Breast epithelium (tissue), 4 donors: ENCODE measurements around the gene TMPRSS9. TPM values are rescaled to one million over a fixed set of nuclear protein-coding genes. Genes with fewer than 3 reads are reported as not detected.

ENCODE experiments used
- DNase-seq, 2 donors: peaks; one replicate each; pipeline ENCODE4 v3.0.0-alpha.2; 2019; ENCODE audit warnings: low spot score in 2 of 2
- H3K27ac ChIP-seq, 2 donors: fragments of 200-600 bp; sonication (generic) in 1 of 2; one replicate each; pipeline ENCODE4 v1.5.1; 2016 to 2019; ENCODE audit warnings: mild to moderate bottlenecking in 1 of 2
- H3K27me3 ChIP-seq, 2 donors: fragments of 200-600 bp; sonication (generic) in 1 of 2; one replicate each; pipeline versions ENCODE4 v1.5.1 to v1.6.0; 2017 to 2019; ENCODE audit warnings: control low read depth in 1 of 2, mild to moderate bottlenecking in 1 of 2
- H3K36me3 ChIP-seq: fragments of 200-600 bp; one replicate; pipeline ENCODE4 v1.5.1; 2019
- H3K4me1 ChIP-seq, 2 donors: fragments of 200-600 bp; sonication (generic); one replicate each; pipeline ENCODE4 v1.5.1; 2016 to 2019; ENCODE audit warnings: control low read depth in 1 of 2
- H3K4me3 ChIP-seq, 3 donors: fragments of 200-600 bp; sonication (generic); 1 replicate in 2 of 3; 2 replicates in 1 of 3; pipeline ENCODE4 v1.5.1; 2016 to 2019; ENCODE audit warnings: mild to moderate bottlenecking in 3 of 3, moderate library complexity in 2 of 3
- H3K9me3 ChIP-seq, 2 donors: fragments of 200-600 bp; sonication (generic) in 1 of 2; one replicate each; pipeline ENCODE4 v1.5.1; 2016 to 2019; ENCODE audit warnings: control low read depth in 1 of 2
- CTCF ChIP-seq, 3 donors: fragments of 450-650 bp; IDR thresholded peaks; one replicate each; pipeline ENCODE4 v1.5.1; 2016 to 2017; ENCODE audit warnings: antibody characterized with exemption in 3 of 3, mild to moderate bottlenecking in 3 of 3, moderate library complexity in 3 of 3
- POLR2A ChIP-seq: fragments of 450-650 bp; IDR thresholded peaks from one replicate; pipeline ENCODE4 v1.6.1; 2016; ENCODE audit warnings: antibody characterized with exemption, mild to moderate bottlenecking, moderate library complexity
- POLR2AphosphoS5 ChIP-seq, 3 donors: sonication (generic); formaldehyde crosslinking; IDR thresholded peaks; one replicate each; pipeline ENCODE4 v1.6.1; 2017; ENCODE audit warnings: antibody characterized with exemption in 3 of 3
- intact Hi-C: fragments of 100-400 bp; cut with DNase I; formaldehyde crosslinking; loops from one replicate; pipeline ENCODE4 v1.15.1; 2023; ENCODE audit warnings: low total_unique reads
- total RNA-seq, 3 donors: library from RNA; depleted of rRNA; stranded (reverse); fragments of >200 nt; gene quantifications; one replicate each; pipeline ENCODE4 v1.1.0, GENCODE V29; 2016

TMPRSS9 gene
- total RNA-seq, 3 donors from 2014 or later, result under 0.01 TPM; not detected in 2

- peaks cover 19 to 24% of the 10 kb centered on the region in 2 donors for H3K4me1 ChIP-seq
- H3K36me3 ChIP-seq, result no peaks in the 10 kb centered on the region
- H3K9me3 ChIP-seq, result no peaks in the 10 kb centered on the region
- H3K27ac ChIP-seq, result peak overlapping the region; percentile 96 to 97
- H3K4me3 ChIP-seq, result peak overlapping the region; percentile 87 to 98 (median 93)
- no peak for DNase-seq
- TF ChIP-seq POLR2AphosphoS5 (IDR thresholded peaks at IDR 0.05) (no peak), POLR2A (no peak), CTCF (IDR thresholded peaks at IDR 0.05) (no peak)
- H3K27me3 ChIP-seq, result no peaks in the 10 kb centered on the region
- intact Hi-C loops, result no loop called here
Observed at GRCh38 chr19:2426611-2427428, 66.8 kb downstream of the TMPRSS9 start.

GRCh38 chr19:2427429-2428320, 67.6 kb downstream of the TMPRSS9 start, which contains the start of gene TIMM13:
Gene TIMM13 (minus strand): TSS chr19:2427586. CDS start chr19:2427533, 53 bp downstream.
- peaks cover 19 to 24% of the 10 kb centered on the region in 2 donors for H3K4me1 ChIP-seq
- TF ChIP-seq POLR2AphosphoS5 (IDR thresholded peaks at IDR 0.05), result peak; percentile 90 to 94 (median 90)
- no peak for TF ChIP-seq POLR2A
- peak in 2 of 3 donors; percentile 20 to 28 for TF ChIP-seq CTCF (IDR thresholded peaks at IDR 0.05)
- peak within 1 kb of the TSS; percentile 87 to 98 (median 93) for H3K4me3 ChIP-seq
- H3K36me3 ChIP-seq, result no peaks in the 10 kb centered on the region
- H3K9me3 ChIP-seq, result no peaks in the 10 kb centered on the region
- DNase-seq, result peak; percentile 97
- H3K27ac ChIP-seq, result peak within 1 kb of the TSS; percentile 96 to 97
- H3K27me3 ChIP-seq, result no peaks in the 10 kb centered on the region
- intact Hi-C loops, result no loop called here

- Histone ChIP-seq H3K4me1 (peaks cover 19 to 24% of the 10 kb centered on the region in 2 donors), H3K4me3 (peak overlapping the region; percentile 87 to 98 (median 93)), H3K36me3 (no peaks in the 10 kb centered on the region), H3K27me3 (no peaks in the 10 kb centered on the region), H3K27ac (peak overlapping the region; percentile 96 to 97), H3K9me3 (no peaks in the 10 kb centered on the region)
- intact Hi-C loops, result no loop called here
- TF ChIP-seq POLR2AphosphoS5 (IDR thresholded peaks at IDR 0.05) (no peak), CTCF (IDR thresholded peaks at IDR 0.05) (no peak), POLR2A (no peak)
- peak in 1 of 2 donors; percentile 30 for DNase-seq
Observed at GRCh38 chr19:2428321-2428690, 68.2 kb downstream of the TMPRSS9 start.

- no peak for DNase-seq
- Histone ChIP-seq H3K27me3 (no peaks in the 10 kb centered on the region), H3K9me3 (no peaks in the 10 kb centered on the region), H3K4me1 (peaks cover 19 to 24% of the 10 kb centered on the region in 2 donors), H3K27ac (peak overlapping the region in 1 of 2 donors; percentile 97), H3K36me3 (no peaks in the 10 kb centered on the region), H3K4me3 (peak overlapping the region; percentile 87 to 98 (median 93))
- intact Hi-C loops, result no loop called here
- no peak for TF ChIP-seq CTCF (IDR thresholded peaks at IDR 0.05)
- no peak for TF ChIP-seq POLR2AphosphoS5 (IDR thresholded peaks at IDR 0.05)
- TF ChIP-seq POLR2A, result no peak
Observed at GRCh38 chr19:2428756-2429711, 69.0 kb downstream of the TMPRSS9 start.
